IPS-NIHi7 (cell line): Measurements from ENCODE around the gene CELF1.

Experiments
- DNase-seq: peaks from one replicate; pipeline ENCODE4 v3.0.0; 2012; ENCODE audit warnings: mixed read lengths; ENCODE audit errors: extremely low spot score

CELF1 gene

DNA sequence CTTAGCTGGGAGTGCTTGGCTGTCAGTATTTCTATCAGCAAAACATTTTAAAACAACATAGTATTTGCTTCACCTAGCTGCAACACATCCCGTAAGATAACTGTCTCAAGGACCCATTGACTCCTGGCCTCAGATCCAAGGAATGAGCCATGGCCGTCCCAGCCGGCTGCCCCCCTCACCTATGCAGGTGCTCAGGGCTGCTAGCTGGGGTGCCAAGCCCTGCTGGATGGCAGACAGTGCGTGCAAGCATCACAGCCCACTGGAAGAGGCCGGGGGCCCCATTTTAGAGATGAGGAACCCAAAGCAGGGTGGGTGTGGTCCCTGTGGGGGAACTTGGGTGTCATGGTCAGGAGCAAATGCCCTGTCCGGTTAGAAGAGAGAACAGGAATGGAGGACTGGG is 135.2 kb downstream of the CELF1 start:
- DNase-seq: no peak

DNA sequence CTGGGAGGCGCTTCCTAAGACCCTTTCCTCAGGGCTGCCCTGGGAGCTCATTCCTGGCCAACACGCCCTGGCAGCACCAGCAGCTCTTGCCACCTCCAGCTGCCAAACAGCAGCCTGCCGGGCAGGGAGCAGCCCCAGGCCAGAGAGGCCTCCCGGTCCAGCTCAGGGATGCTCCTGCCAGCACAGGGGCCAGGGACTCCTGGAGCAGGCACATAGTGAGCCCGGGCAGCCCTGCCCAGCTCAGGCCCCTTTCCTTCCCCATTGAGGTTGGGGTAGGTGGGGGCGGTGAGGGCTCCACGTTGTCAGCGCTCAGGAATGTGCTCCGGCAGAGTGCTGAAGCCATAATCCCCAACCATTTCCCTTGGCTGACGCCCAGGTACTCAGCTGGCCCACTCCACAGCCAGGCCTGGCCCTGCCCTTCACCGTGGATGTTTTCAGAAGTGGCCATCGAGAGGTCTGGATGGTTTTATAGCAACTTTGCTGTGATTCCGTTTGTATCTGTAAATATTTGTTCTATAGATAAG is 136.9 kb downstream of the CELF1 start:
- DNase-seq: peak; percentile 53
